Femur (tissue), 1 donor: ENCODE measurements around the gene MAML3.

Experiments used
- DNase-seq: peaks from one replicate; pipeline ENCODE4 v3.0.0-alpha.2; 2017

Gene MAML3

GRCh38 chr4:139915037-139915436, 238.9 kb downstream of the MAML3 start:
- DNase-seq = no peak

DNA sequence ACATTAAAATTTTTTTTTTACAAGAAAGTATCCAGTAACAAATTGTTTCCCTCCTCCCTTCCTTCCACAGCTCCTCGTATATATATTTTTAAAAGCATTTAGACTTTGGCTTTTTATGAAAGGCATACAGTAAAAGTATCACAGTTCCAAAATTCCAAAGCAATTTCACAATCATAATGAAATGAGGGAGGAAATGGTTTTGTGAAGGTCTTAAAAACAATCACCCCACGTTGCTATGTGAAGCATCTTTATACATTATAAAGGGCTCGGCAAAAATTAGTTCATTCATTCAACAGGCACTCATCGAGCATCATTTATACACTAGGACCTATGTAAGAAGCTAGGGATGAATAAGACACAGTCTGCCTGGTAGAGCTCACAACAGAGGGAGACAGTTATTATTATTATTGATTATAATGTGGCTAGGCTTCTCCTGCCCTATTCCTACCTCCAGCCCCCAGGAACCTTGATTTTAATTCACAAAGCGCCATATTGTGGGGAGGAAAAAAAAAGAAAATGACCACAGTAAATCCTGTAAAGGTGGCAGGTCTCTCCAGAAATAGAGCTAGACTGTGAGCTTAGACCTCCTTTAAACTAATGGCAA, 239.9 kb downstream of the MAML3 start:
- DNase-seq = no peak

DNA sequence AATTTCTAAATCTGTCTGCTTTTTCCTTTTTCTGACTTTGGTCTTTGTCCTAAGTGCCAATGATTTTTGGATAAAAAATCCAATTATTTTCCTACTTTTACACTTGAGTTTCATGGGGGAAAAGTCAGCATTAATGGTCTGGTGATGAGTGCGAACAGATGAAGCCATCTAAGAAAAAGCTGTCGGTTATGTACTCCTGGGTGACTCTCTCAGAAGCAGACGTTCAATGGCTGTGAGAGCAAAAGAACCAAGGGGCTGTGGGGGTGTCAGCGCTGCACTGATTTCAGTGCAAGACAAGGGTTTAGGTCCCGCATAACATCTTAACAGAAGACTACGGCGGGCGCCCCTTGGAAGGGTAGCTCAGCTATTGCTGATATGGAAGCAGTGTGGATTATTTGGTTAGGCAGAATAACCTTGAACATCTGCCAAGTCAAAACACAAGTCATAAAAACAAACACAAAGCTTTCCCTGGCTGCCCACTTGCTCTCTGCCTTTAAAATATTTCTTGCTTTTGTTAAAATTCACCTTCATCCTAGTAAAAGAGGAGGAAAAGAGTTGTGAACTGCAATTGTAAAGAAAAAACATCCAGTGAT, 240.5 kb downstream of the MAML3 start:
- DNase-seq = no peak

GRCh38 chr4:139912445-139912844, 241.5 kb downstream of the MAML3 start:
- DNase-seq = no peak

DNA sequence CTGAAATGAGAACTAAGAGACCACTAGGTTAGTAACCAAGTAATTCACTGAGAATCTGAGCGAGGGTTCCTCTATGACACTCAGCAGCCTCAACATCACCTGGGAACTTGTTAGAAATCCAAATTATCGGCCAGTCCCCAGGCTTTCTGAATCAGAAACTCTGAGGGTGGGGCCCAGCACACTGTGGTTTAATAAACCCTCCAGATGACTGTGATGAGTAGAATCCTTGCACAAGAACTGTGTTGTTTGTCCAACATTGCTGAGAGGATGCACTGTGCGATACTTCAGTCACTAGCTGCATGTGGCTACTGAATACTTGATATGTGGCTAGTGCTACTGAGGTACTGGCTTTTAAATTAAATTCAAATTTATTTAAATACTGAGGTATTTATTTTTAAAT, 243.9 kb downstream of the MAML3 start:
- no peak for DNase-seq

DNA sequence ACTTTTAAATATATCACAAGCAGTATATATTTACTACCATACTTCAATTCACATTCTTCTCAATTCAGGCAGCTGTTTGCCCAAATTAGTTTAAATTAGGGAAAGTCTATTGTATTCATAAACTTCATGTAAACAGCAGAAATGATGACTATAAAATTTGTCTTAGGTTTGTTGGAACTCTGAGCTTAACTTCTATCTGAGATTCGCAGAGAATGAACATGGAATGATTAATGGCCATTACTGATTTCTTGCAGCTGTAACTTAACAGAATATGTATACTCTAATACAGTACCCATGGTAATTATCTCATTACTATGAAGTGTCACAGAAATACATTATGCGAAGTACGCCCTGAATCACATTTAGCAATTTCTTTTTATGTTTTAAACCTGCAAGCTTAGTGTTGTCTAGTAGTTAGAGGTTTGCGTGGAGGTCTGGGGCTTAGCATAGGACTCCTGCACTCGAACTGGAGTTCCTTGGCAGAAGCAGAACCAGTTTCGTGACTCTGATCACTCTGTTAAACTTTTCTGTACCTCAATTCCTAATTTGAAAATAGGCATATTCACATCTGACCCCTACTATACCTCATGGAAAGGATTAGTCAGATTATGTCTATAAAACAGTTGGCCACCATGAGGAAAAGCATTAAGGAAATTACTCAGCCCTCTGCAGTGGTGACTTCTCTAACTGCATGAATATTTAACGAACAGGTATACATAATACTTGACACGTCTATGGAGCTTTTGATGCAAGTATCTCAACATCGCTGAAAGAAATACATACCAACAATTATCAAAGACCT, 245.1 kb downstream of the MAML3 start:
- DNase-seq = no peak

- no peak for DNase-seq
These were observed 246.8 kb downstream of the MAML3 start for GRCh38 chr4:139907001-139907809.

GRCh38 chr4:139905489-139905888, 248.5 kb downstream of the MAML3 start:
- DNase-seq = no peak

DNA sequence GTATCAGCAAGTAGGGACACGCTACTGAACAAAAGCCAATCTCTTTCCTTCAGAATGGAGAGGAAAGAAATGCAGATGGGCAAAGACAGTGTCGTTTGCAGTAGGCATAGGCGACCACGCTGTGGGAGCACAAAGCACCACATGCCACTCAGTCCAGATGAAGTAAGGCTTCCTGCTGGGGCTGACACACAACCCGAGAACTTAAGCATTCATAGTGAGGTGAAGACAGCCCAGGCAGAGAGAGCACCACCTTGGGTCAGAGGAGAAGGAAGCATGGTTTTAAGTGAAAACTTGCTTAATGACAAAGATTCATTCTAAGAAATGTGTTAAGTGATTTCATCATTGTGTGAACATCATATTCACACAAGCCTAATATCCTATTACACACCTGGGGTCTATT, 249.6 kb downstream of the MAML3 start:
- no peak for DNase-seq

- DNase-seq = no peak
These were observed 250.1 kb downstream of the MAML3 start for GRCh38 chr4:139903845-139904244.

GRCh38 chr4:139902321-139903320, 251.4 kb downstream of the MAML3 start:
- no peak for DNase-seq

GRCh38 chr4:139901531-139902320, 252.3 kb downstream of the MAML3 start:
- peak; percentile 41 for DNase-seq

DNA sequence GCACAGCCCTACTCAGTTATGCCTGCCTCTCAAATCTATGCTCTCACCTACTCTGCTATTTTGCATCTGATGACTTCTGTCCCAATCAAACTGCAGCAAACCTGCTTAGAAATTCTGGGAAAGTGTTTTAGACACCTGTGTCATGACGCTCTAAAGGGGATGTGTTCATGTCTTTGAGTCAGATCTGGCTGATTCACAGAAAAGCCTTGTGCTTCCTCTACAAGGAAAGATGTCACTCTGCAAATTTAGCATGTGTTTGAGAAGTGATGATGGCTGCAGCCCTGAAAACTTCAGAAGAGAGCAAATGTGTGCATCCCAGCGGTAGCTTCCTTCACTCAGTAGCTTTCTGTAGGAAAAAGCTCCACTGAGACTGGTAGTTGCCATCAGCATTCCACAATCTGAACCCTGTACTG, 253.0 kb downstream of the MAML3 start:
- DNase-seq = no peak

- DNase-seq = no peak
These were observed 254.6 kb downstream of the MAML3 start for GRCh38 chr4:139899346-139899745.

GRCh38 chr4:139898293-139898692, 255.7 kb downstream of the MAML3 start:
- no peak for DNase-seq

DNA sequence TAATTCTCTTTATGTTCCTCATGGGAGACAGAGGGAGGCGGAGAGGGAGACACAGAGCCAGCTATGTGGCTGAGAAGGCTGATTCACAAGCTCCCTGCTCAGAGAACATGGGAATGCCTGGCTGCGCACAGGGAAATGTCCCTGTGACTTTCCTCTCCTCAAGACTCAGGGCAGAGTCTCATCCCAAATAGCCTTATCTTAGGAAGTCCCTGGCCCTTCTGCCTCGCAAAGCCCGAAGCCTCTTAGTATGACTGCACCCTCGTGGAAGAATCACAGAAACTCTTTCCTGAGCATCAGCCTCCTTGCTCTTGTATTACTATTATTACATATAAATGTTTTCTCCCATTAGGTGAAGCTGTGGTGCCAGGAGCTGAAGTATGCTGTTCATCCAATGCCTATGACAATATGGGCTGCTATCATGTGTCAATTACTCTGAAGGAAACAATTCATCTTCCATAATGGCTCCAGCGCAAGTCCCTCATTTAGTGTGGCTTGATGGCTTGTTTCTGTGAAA, 257.8 kb downstream of the MAML3 start:
- no peak for DNase-seq

GRCh38 chr4:139893801-139894200, 260.2 kb downstream of the MAML3 start:
- DNase-seq = no peak

- no peak for DNase-seq
These were observed 260.8 kb downstream of the MAML3 start for GRCh38 chr4:139892973-139893736.

GRCh38 chr4:139890816-139891215, 263.2 kb downstream of the MAML3 start:
- DNase-seq = no peak

DNA sequence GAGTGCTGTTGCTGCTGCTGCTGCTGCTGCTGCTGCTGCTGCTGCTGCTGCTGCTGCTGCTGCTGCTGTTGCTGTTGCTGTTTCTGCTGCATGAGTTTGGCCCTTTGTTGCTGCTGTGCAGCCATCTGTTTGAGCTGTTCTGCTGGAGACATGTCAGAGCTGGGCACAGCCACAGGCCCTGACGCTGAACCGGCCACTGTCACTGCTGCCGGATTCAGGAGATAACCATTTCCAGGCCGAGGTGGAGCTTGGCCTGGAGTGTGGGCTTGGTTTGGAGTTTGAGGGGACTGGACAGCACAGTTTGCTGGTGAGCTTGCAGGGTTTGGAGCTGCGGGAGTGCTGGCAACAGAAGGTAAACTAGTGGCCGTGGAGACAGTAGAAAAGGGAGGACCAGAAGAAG, 264.1 kb downstream of the MAML3 start:
- DNase-seq = no peak
